Thymus (tissue), 11 donors: ENCODE data around the gene KY. TPM values are rescaled to one million over a fixed set of nuclear protein-coding genes. Genes with fewer than 3 reads are reported as not detected.

ENCODE experiments used
- DNase-seq, 9 donors: peaks; one replicate each; pipeline ENCODE4 v3.0.0-alpha.2; 2013; ENCODE audit warnings: low spot score in 9 of 9, low read depth in 6 of 9, missing footprints in 1 of 9
- H3K27ac ChIP-seq, 2 donors: one replicate each; pipeline ENCODE4 v1.5.1; 2013; ENCODE audit warnings: control low read depth in 1 of 2, low read depth in 1 of 2, low read length in 1 of 2, mild to moderate bottlenecking in 1 of 2, moderate library complexity in 1 of 2
- H3K27me3 ChIP-seq, 2 donors: one replicate each; pipeline ENCODE4 v1.5.1; 2013; ENCODE audit warnings: low read length in 1 of 2; ENCODE audit not compliant: control insufficient read depth in 2 of 2, insufficient read depth in 1 of 2
- H3K36me3 ChIP-seq, 2 donors: one replicate each; pipeline ENCODE4 v1.5.1; 2013; ENCODE audit warnings: low read length in 1 of 2, mild to moderate bottlenecking in 1 of 2, moderate library complexity in 1 of 2; ENCODE audit not compliant: control insufficient read depth in 2 of 2, insufficient read depth in 2 of 2
- H3K4me1 ChIP-seq, 2 donors: one replicate each; pipeline ENCODE4 v1.5.1; 2013; ENCODE audit warnings: low read length in 2 of 2; ENCODE audit not compliant: control insufficient read depth in 2 of 2, insufficient read depth in 2 of 2
- H3K4me3 ChIP-seq, 2 donors: one replicate each; pipeline ENCODE4 v1.5.1; 2013; ENCODE audit warnings: low read length in 2 of 2, control low read depth in 1 of 2, mild to moderate bottlenecking in 1 of 2
- H3K9me3 ChIP-seq, 2 donors: one replicate each; pipeline ENCODE4 v1.5.1; 2013; ENCODE audit warnings: low read length in 1 of 2, mild to moderate bottlenecking in 1 of 2; ENCODE audit not compliant: control insufficient read depth in 2 of 2, insufficient read depth in 1 of 2
- WGBS: extraction: QIAGEN DNeasy Blood & Tissue Kit; methylation state at CpG from one replicate; pipeline ENCODE4 v1.1.7; 2013; 5-methylcytosine and 5-hydroxymethylcytosine counted together
- polyA plus RNA-seq: library from polyadenylated mRNA; stranded (reverse); fragments of 200-250 nt; gene quantifications from one replicate; pipeline ENCODE4 v1.2.3, GENCODE V29; 2013
- total RNA-seq: library from RNA; stranded (reverse); fragments of 120-200 nt; gene quantifications from one replicate; pipeline ENCODE4 v1.2.4, GENCODE V29; 2013
- donor health status: healthy.

The KY gene
- total and polyA plus RNA-seq, 2 donors, result 0.14 to 1.0 TPM

DNA sequence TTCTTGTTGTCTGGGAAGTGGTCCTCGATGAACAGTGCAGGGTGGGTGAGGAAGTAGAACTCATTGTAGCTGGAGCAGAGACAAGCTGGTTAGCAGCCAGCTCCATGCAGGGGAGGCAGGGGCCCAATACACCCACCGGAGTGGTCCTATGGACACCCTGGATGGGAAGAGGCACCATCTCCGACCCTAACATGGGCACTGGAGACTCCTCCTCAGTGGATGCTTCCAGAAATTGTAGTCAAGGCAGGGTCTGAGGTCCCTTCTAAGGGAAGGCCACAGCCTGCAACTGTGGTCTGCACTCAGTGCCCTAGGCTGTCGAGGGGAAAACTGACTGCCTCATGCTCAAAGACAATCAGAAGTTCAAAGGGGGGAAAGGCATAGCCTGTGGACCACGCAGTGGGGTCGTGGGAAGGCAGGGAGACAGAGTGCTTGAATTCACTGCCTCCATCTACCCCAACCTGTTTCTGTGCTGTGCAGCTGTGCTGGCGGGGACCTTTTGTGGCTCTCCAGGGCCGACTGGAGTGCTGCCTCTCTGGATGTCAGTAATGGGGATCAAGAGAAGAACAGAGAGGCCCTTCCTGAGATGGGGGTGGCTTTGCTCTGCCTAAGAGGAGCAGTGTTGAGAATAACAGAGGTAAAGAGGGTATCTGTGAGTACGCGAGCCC lies 41.9 kb downstream of the KY start:
- 84% methylated on average over 10 of the region's 10 CpGs for WGBS
- DNase-seq, result no peak
- no peaks in the 10 kb centered on the region for H3K36me3 ChIP-seq
- H3K27ac ChIP-seq, result no peak overlapping the region
- peaks cover 0 to 2% of the 10 kb centered on the region in 2 donors for H3K4me1 ChIP-seq
- H3K9me3 ChIP-seq, result no peaks in the 10 kb centered on the region
- no peak overlapping the region for H3K4me3 ChIP-seq
- H3K27me3 ChIP-seq, result no peaks in the 10 kb centered on the region

DNA sequence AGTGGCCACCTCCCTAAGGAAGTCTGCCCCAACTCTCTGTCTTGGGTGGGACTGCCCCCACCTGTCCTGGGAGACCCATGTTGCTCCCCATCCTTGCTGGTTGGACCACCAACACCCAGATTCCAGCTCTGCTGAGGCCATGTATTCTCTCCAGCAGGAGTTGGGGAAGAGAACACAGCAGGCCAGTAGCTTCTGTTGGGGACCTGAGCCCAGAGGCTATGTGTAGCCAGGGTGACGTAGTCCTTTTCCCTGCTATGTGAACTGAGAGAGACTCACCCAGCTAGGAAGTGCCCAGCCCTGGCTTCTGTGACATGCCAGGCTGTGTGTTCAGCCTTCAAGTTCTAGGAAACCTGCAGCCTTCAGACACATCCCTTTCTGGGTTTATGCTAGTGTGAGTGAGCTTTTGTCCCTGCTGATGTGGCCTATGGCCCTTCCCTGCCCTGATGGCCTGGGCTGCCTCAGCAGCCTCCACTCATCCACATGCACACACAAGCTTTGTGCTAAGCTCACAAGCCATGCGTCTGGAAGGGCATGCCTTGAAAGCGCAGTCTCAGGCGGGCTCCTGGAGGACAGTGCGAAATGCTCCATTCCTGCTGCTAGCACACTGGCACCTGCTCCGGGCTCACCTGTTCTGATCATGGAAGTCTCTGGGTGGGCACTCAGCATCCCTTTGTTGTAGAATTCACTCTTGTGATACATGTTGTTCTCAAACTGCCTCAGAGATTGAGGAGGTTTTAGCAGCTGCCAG lies 42.6 kb downstream of the KY start:
- H3K27me3 ChIP-seq, result no peaks in the 10 kb centered on the region
- no peak overlapping the region for H3K4me3 ChIP-seq
- WGBS, result 98% methylated on average over 6 of the region's 6 CpGs
- H3K27ac ChIP-seq, result no peak overlapping the region
- no peak for DNase-seq
- peaks cover 0 to 2% of the 10 kb centered on the region in 2 donors for H3K4me1 ChIP-seq
- no peaks in the 10 kb centered on the region for H3K36me3 ChIP-seq
- H3K9me3 ChIP-seq, result no peaks in the 10 kb centered on the region

DNA sequence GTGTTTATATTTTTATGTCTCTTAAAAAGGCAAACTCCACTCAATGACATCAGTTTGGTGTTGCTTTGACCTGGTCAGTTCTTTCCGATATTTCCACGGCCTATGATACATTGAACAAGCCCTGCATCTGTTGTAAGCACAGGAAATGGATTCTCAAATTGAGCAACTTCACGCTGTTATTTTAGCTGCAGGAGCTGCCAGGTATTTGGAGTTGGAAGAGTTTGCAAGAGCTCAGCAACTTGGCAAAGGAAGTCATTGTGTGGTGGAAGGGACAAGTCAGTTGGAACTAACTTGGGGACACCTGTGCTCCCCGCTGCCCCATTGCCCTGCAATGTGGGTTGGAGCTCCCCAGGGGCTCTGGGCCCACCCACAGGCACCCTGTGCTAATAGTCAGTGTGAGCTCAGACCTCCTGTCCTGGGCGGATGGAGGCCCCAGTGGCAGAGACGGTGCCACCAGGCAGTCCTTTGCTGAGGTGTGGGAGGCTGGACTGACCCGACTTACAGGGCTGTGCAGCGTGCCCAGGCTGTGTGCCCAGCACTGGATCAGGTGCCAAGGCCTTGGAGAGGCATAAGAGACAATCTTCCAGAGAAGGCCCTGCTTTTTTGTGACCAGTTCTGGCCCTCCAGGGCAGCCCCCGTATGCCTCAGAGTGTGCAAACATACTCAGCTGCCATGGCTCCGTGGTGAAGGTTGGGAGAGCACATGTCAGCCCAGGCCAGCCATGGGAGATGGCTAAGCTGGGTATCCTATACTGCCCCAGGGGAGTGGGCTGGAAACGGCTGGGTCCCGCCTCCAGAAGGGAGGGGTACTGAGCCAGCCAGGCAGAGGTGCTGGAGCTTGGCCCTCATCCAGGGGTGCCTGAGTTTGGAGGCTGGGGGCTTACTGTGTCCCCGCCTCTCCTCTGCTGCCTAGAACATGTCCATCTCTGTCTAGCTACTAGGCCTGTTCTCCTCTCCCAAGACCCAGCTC lies 43.5 kb downstream of the KY start:
- H3K4me3 ChIP-seq, result no peak overlapping the region
- H3K36me3 ChIP-seq, result no peaks in the 10 kb centered on the region
- H3K27me3 ChIP-seq, result no peaks in the 10 kb centered on the region
- peaks cover 0 to 2% of the 10 kb centered on the region in 2 donors for H3K4me1 ChIP-seq
- no peak for DNase-seq
- H3K9me3 ChIP-seq, result no peaks in the 10 kb centered on the region
- H3K27ac ChIP-seq, result no peak overlapping the region
- WGBS, result 75% methylated on average over 13 of the region's 13 CpGs

DNA sequence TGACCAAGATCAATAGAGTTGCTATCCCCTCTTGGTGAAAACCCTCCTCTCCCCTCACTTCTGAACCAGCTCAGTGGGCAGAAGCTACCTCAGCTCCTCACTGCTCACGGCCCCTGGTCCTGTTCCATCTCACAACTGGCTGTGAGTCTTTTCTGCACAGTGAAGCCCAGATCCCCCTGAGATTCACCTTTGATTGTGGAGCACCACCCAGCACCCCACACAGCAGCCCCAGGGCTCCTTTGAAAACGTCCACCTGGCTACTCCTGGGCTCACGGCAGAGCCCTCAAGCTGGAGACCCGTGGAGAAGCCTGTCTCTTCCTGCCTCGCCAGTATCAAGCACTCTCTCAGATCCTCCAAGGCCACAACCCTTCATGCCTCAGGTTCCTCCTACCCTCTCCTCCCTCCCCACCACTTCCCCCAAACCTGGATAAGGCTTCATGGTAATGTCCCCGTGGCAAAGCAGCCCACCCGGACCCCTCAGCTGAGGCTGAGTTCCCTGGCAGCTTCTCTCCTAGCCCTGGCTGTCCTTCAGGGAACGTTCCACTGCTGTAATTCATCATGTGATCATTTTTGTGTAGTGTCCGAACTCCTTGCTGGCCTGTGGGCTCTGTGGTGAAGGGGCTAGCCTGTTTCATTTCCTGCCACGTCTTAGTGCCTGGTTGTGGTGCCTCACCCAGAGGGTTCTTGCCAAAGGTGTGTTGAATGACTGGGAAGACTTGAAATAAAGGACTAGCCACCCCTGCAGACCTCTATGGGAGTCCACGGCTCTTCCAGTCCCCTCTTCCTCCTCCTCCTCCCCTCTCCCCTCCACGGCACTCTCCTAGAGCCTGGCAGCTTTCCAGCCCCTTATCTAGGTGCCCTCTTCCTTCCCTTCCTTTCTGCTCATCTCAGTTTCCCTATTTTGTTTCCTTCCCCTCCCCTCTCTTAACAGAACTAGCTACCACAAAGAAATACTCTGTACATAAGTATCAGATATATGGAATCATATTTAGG lies 44.5 kb downstream of the KY start:
- no peak overlapping the region for H3K27ac ChIP-seq
- H3K4me3 ChIP-seq, result no peak overlapping the region
- 27% methylated on average over 12 of the region's 12 CpGs for WGBS
- H3K4me1 ChIP-seq, result peaks cover 0 to 3% of the 10 kb centered on the region in 2 donors
- H3K9me3 ChIP-seq, result no peaks in the 10 kb centered on the region
- no peaks in the 10 kb centered on the region for H3K27me3 ChIP-seq
- no peak for DNase-seq
- no peaks in the 10 kb centered on the region for H3K36me3 ChIP-seq

DNA sequence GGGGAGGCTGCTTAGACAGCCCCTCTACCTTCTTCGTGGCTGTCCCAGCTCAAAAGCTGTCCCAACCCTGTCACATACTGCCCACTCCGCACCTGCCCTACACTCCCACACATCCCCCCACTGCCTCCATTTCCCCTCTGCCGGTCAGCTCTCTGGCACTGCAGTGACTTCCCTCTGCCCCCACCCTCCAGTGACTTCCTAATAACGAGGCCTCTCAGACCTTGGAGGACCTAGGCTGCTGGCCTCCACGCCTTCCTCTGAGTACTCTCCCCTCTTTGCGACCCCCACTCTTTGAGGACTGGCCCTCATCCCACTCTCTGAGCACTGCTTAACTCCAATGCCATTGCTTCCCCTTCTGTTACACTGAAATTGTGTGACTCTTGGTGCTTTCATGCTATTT lies 45.3 kb downstream of the KY start:
- Histone ChIP-seq H3K27ac (no peak overlapping the region), H3K36me3 (no peaks in the 10 kb centered on the region), H3K9me3 (no peaks in the 10 kb centered on the region), H3K4me1 (peaks cover 0 to 6% of the 10 kb centered on the region in 2 donors), H3K27me3 (peaks cover 0 to 2% of the 10 kb centered on the region in 2 donors), H3K4me3 (no peak overlapping the region)
- no peak for DNase-seq
- whole genome bisulfite sequencing, result 85% methylated on average over 6 of the region's 6 CpGs

DNA sequence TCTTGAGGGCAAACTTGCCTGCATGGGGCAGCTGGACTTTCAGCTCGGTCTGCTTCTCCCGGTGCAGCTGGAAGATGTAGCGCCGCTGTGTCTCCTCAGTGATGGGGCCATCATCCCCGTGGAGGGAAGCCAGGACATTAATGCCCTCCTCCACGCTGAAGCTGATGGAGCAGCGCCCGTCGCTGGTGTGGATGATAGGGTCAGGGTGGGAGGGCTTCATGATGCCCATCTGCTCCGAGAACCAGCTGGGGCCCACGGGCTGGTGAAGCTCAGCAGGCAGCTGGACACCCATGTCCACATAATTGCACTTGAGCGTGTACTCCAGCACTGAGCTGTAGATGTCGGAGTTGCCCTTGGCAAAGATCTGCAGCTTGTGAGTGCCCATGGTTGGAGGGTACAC lies 46.9 kb downstream of the KY start:
- Histone ChIP-seq H3K4me1 (peaks cover 0 to 6% of the 10 kb centered on the region in 2 donors), H3K9me3 (no peaks in the 10 kb centered on the region)
- no peak for DNase-seq

DNA sequence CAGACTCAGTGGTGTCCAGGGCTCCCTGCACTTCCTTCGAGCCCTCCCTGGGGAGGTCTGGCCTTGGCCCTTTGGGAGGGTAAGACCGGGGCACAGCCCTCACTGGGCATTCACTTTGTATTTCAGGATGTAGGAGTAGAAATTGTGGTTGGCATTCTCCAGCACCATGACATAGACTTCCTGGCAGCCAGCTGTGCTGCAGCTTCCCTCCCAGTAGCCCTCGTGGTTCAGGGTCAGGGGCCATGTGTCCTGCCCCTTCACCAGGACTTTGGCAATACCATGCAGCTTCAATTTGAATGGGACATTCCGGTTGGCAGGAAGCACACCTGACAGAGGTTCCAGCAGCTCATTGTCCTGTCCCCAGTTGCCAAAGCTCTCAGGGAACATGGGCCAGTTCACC lies 47.3 kb downstream of the KY start:
- no peaks in the 10 kb centered on the region for H3K9me3 ChIP-seq
- WGBS, result 49% methylated on average over 4 of the region's 4 CpGs
- no peak overlapping the region for H3K27ac ChIP-seq
- H3K4me1 ChIP-seq, result peaks cover 0 to 6% of the 10 kb centered on the region in 2 donors
- H3K27me3 ChIP-seq, result peaks cover 0 to 4% of the 10 kb centered on the region in 2 donors
- no peak overlapping the region for H3K4me3 ChIP-seq
- H3K36me3 ChIP-seq, result no peaks in the 10 kb centered on the region
- no peak for DNase-seq

More for the DNA sequence above, 46.9 kb downstream of the KY start:
- Histone ChIP-seq H3K27me3 (peaks cover 0 to 2% of the 10 kb centered on the region in 2 donors), H3K36me3 (no peaks in the 10 kb centered on the region), H3K4me3 (no peak overlapping the region), H3K27ac (no peak overlapping the region)
- WGBS, result 98% methylated on average over 13 of the region's 13 CpGs

DNA sequence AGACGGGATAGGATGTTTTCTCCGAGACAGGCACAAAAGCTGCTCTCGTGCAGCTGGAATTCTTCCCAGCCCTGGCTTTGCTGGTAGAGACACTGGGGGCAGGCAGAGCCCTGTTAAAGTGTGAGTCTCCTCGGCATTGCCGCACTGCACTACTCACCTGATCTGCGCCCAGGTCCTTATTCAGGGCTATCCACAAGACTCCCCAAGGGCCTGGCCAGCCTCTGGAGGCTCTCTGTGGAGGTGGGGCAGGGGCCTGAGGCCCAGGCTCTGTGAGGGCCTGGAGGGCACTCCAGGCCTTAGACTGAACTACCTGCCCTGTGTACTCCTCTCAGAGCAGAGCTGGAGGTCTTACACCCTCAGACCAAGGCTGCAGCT lies 48.4 kb downstream of the KY start:
- no peak overlapping the region for H3K27ac ChIP-seq
- peaks cover 0 to 6% of the 10 kb centered on the region in 2 donors for H3K4me1 ChIP-seq
- no peaks in the 10 kb centered on the region for H3K36me3 ChIP-seq
- H3K4me3 ChIP-seq, result no peak overlapping the region
- no peaks in the 10 kb centered on the region for H3K9me3 ChIP-seq
- WGBS, result 88% methylated on average over 6 of the region's 6 CpGs
- peaks cover 0 to 4% of the 10 kb centered on the region in 2 donors for H3K27me3 ChIP-seq
- no peak for DNase-seq
